A549 (cell line): ENCODE data around the gene SPRYD3. TPM values are rescaled to one million over a fixed set of nuclear protein-coding genes. Genes with fewer than 3 reads are reported as not detected.

Source experiments
- ATAC-seq, 2 experiments: fragments of 200-7000 bp in 1 of 2; fragments of >200 bp in 1 of 2; cut with Nextera tagmentation in 1 of 2; cut with Tn5 transposase in 1 of 2; 3 replicates each; pipeline versions ENCODE4 v1.8.0 to v1.9.1; 2018 to 2020; ENCODE audit warnings: mild to moderate bottlenecking in 1 of 2, moderate library complexity in 1 of 2
- CTCF ChIA-PET: fragments of 300-600 bp; sonication (Branson Sonifier 250); formaldehyde crosslinking; extraction: SDS; loops from one replicate; lab custom pipeline; 2021; ENCODE audit warnings: antibody characterized with exemption, inconsistent platforms; lab: Yijun Ruan, JAX
- POLR2A ChIA-PET: fragments of 350-600 bp; formaldehyde crosslinking; extraction: SDS; loops from one replicate; lab custom pipeline; 2021; ENCODE audit warnings: antibody characterized with exemption, inconsistent platforms; lab: Yijun Ruan, JAX
- DNase-seq, 2 experiments: peaks; one replicate each; pipeline versions ENCODE4 v3.0.0 to v3.0.0-alpha.2; 2011 to 2016; ENCODE audit warnings: low read depth in 1 of 2, low spot score in 1 of 2
- FAIRE-seq: peaks from 2 replicates; lab custom pipeline; 2011; peaks lifted over from hg19 to GRCh38; lab: Jason Lieb, UNC
- H3K27ac ChIP-seq, 2 experiments: fragments of >200 bp; sonication (Bioruptor Twin); formaldehyde crosslinking; 3 replicates each; pipeline ENCODE4 v1.5.1; 2016 to 2017
- H3K4me1 ChIP-seq: fragments of >200 bp; sonication (Bioruptor Twin); formaldehyde crosslinking; 3 replicates; pipeline ENCODE4 v1.6.1; 2016
- H3K4me2 ChIP-seq: fragments of >200 bp; sonication (Bioruptor Twin); formaldehyde crosslinking; 3 replicates; pipeline ENCODE4 v1.6.1; 2016
- H3K4me3 ChIP-seq: fragments of >200 bp; sonication (Bioruptor Twin); formaldehyde crosslinking; 3 replicates; pipeline ENCODE4 v1.5.1; 2016
- H3K9me3 ChIP-seq: fragments of >200 bp; sonication (Bioruptor Twin); formaldehyde crosslinking; 3 replicates; pipeline ENCODE4 v1.6.1; 2016
- ATOH8 ChIP-seq: fragments of 250-450 bp; sonication (Bioruptor Pico); IDR thresholded peaks from 2 replicates; pipeline ENCODE4 v1.5.0; 2020; ENCODE audit warnings: low read depth, mild to moderate bottlenecking, moderate library complexity
- BCL3 ChIP-seq: fragments of >200 bp; sonication (Bioruptor Twin); formaldehyde crosslinking; IDR thresholded peaks from 3 replicates; pipeline ENCODE4 v1.6.1; 2016
- BHLHE40 ChIP-seq: IDR thresholded peaks from 2 replicates; pipeline ENCODE4 v1.6.1; 2012; ENCODE audit warnings: low read depth, low read length, inconsistent platforms
- CEBPB ChIP-seq, 2 experiments: fragments of >200 bp in 1 of 2; sonication (Bioruptor Twin) in 1 of 2; formaldehyde crosslinking in 1 of 2; IDR thresholded peaks; 2 replicates each; pipeline ENCODE4 v1.6.1; 2012 to 2016
- CHD2 ChIP-seq: fragments of 150-350 bp; IDR thresholded peaks from 2 replicates; pipeline ENCODE4 v1.6.1; 2014; ENCODE audit warnings: low read length; ENCODE audit not compliant: partially characterized antibody
- CHD4 ChIP-seq: fragments of 200-600 bp; sonication (generic); IDR thresholded peaks from 2 replicates; pipeline ENCODE4 v1.6.1; 2016; ENCODE audit warnings: antibody characterized with exemption, mild to moderate bottlenecking, borderline replicate concordance
- EHF ChIP-seq: fragments of 250-450 bp; sonication (Bioruptor Pico); IDR thresholded peaks from 2 replicates; pipeline ENCODE4 v1.5.0; 2020; ENCODE audit warnings: mild to moderate bottlenecking
- ELK1 ChIP-seq: fragments of 150-350 bp; IDR thresholded peaks from 2 replicates; pipeline ENCODE4 v1.6.1; 2014; ENCODE audit warnings: low read depth, mild to moderate bottlenecking, low read length
- ESRRA ChIP-seq: fragments of 150-350 bp; IDR thresholded peaks from 2 replicates; pipeline ENCODE4 v1.6.1; 2014; ENCODE audit warnings: mild to moderate bottlenecking, low read length, borderline replicate concordance
- GATA3 ChIP-seq: IDR thresholded peaks from 2 replicates; pipeline ENCODE4 v1.6.1; 2012; ENCODE audit warnings: borderline replicate concordance
- KDM5A ChIP-seq: fragments of 200-600 bp; sonication (generic); IDR thresholded peaks from 2 replicates; pipeline ENCODE4 v1.6.1; 2016; ENCODE audit warnings: antibody characterized with exemption, mild to moderate bottlenecking
- NPAS2 ChIP-seq: fragments of 250-450 bp; sonication (Bioruptor Pico); IDR thresholded peaks from 2 replicates; pipeline ENCODE4 v1.8.0; 2022; ENCODE audit warnings: mild to moderate bottlenecking, moderate library complexity, borderline replicate concordance
- PBX3 ChIP-seq: IDR thresholded peaks from 2 replicates; pipeline ENCODE4 v1.6.1; 2012
- PHF8 ChIP-seq: fragments of 200-600 bp; sonication (generic); IDR thresholded peaks from 2 replicates; pipeline ENCODE4 v1.6.1; 2016; ENCODE audit warnings: low read depth, mild to moderate bottlenecking, antibody characterized with exemption, moderate library complexity, borderline replicate concordance
- RCOR1 ChIP-seq: fragments of 150-350 bp; IDR thresholded peaks from 2 replicates; pipeline ENCODE4 v1.6.1; 2014; ENCODE audit warnings: antibody characterized with exemption, low read length, low read depth
- TP53 ChIP-seq: fragments of 250-450 bp; sonication (Bioruptor Pico); IDR thresholded peaks from 2 replicates; pipeline ENCODE4 v1.5.0; 2021; ENCODE audit warnings: mild to moderate bottlenecking, moderate library complexity
- ZNF302 ChIP-seq: fragments of 250-450 bp; sonication (Bioruptor Pico); IDR thresholded peaks from 2 replicates; pipeline ENCODE4 v1.9.0; 2021; ENCODE audit warnings: inconsistent platforms, mild to moderate bottlenecking, moderate library complexity
- WGBS: methylation state at CpG from one replicate; pipeline ENCODE4 v1.1.6; 2017; ENCODE audit errors: missing lambda C conversion rate; 5-methylcytosine and 5-hydroxymethylcytosine counted together
- polyA plus RNA-seq, 4 experiments: library from polyadenylated mRNA; depleted of rRNA in 3 of 4; stranded (reverse); fragments of >200 nt; fragmentation: RNase III in 1 of 4; extraction: RNeasy Plus Mini Kit Qiagen cat#74134 plus additional on column Dnase treatment in 1 of 4; gene quantifications; 2 replicates in 3 of 4; 3 replicates in 1 of 4; pipeline ENCODE4 v1.2.3, GENCODE V29; 2011 to 2017

Gene SPRYD3
- polyA plus RNA-seq, 2 of the 4 experiments (the other 2 are of a cell fraction), result 17.3 to 26.8 TPM

GRCh38 chr12:53076461-53076860 is 2.7 kb downstream of the SPRYD3 start:
- POLR2A ChIA-PET, result no interaction called here
- Histone ChIP-seq H3K4me1 (peaks cover 22% of the 10 kb centered on the region), H3K4me2 (no peak overlapping the region), H3K9me3 (no peaks in the 10 kb centered on the region), H3K4me3 (no peak overlapping the region), H3K27ac (no peak overlapping the region)
- ATAC-seq, result no peak
- TF ChIP-seq GATA3 (no peak), RCOR1 (no peak), ZNF302 (CRISPR knock-in tag) (no peak), ATOH8 (no peak), CHD4 (no peak), CEBPB (IDR thresholded peaks at IDR 0.05) (no peak), NPAS2 (CRISPR knock-in tag) (no peak), PBX3 (no peak), EHF (CRISPR knock-in tag) (no peak), BHLHE40 (no peak), TP53 (no peak)
- 93% methylated on average over 3 of the region's 3 CpGs for WGBS
- FAIRE-seq, result no peak
- CTCF ChIA-PET, result interaction anchor here (1.3 to 45.5 kb wide), 5 partner anchors 11 to 211 kb away, joined by 4 to 1424 read pairs (median 6); partner anchors contain the start of genes IGFBP6, SOAT2, SPRYD3 and TNS2
- DNase-seq, result no peak

GRCh38 chr12:53074999-53075370 is 4.2 kb downstream of the SPRYD3 start:
- ChIA-PET POLR2A (no interaction called here), CTCF (interaction anchor here (0.9 to 45.5 kb wide), 4 partner anchors 10 to 214 kb away, joined by 3 to 1424 read pairs (median 715); partner anchors contain the start of genes IGFBP6, SOAT2, SPRYD3 and TNS2)
- no peak for FAIRE-seq

More at GRCh38 chr12:53074999-53075370, 4.2 kb downstream of the SPRYD3 start:
- Histone ChIP-seq H3K4me1 (peaks cover 22% of the 10 kb centered on the region), H3K4me3 (no peak overlapping the region), H3K27ac (no peak overlapping the region), H3K4me2 (no peak overlapping the region), H3K9me3 (no peaks in the 10 kb centered on the region)
- WGBS, result 84% methylated on average over 3 of the region's 3 CpGs
- TF ChIP-seq CHD2, result no peak
- no peak for TF ChIP-seq CEBPB (IDR thresholded peaks at IDR 0.05)
- no peak for TF ChIP-seq BCL3
- TF ChIP-seq PHF8, result no peak
- no peak for TF ChIP-seq KDM5A
- TF ChIP-seq ZNF302 (CRISPR knock-in tag), result no peak
- TF ChIP-seq BHLHE40, result no peak
- TF ChIP-seq ELK1, result no peak
- TF ChIP-seq ESRRA, result no peak
- DNase-seq (no peak), ATAC-seq (no peak)
